Gastroesophageal sphincter (tissue), 3 donors: ENCODE results near the gene GSX2.

Source experiments
- CTCF ChIP-seq, 4 experiments: fragments of 200-600 bp in 2 of 4; fragments of 450-650 bp in 2 of 4; sonication (generic) in 1 of 4; IDR thresholded peaks; one replicate each; pipeline ENCODE4 v1.5.1; 2017 to 2019; ENCODE audit warnings: antibody characterized with exemption in 4 of 4, mild to moderate bottlenecking in 2 of 4, moderate library complexity in 2 of 4
- EP300 ChIP-seq: sonication (generic); formaldehyde crosslinking; IDR thresholded peaks from one replicate; pipeline ENCODE4 v1.6.1; 2017; ENCODE audit warnings: antibody characterized with exemption, mild to moderate bottlenecking
- POLR2A ChIP-seq, 2 donors: fragments of 450-650 bp; IDR thresholded peaks; one replicate each; pipeline ENCODE4 v1.6.1; 2017; ENCODE audit warnings: antibody characterized with exemption in 2 of 2, mild to moderate bottlenecking in 2 of 2, moderate library complexity in 1 of 2
- POLR2AphosphoS5 ChIP-seq: sonication (generic); formaldehyde crosslinking; IDR thresholded peaks from one replicate; pipeline ENCODE4 v1.6.1; 2017; ENCODE audit warnings: antibody characterized with exemption

- no peak for TF ChIP-seq CTCF (IDR thresholded peaks at IDR 0.05)
- no peak for TF ChIP-seq POLR2AphosphoS5
- no peak for TF ChIP-seq POLR2A (IDR thresholded peaks at IDR 0.05)
- TF ChIP-seq EP300: no peak
These were observed 40.3 kb downstream of the GSX2 start for GRCh38 chr4:54140287-54140686.
